Stimulated activated CD4-positive, alpha-beta T cell treated with anti-CD3 and anti-CD28 coated beads, Interleukin-4, amount 100 ng/mL, for 48 hours (primary cell): ENCODE measurements around the gene SSC5D.
A peak's percentile ranks its signal among the peaks of the same experiment; 100 is the strongest.

ENCODE experiments used
- DNase-seq, 2 donors: peaks; one replicate each; pipeline ENCODE4 v3.0.0-alpha.2; 2020; ENCODE audit warnings: low read depth in 2 of 2

SSC5D gene

GRCh38 chr19:55473225-55474012 is 14.8 kb upstream of the SSC5D start:
- DNase-seq: no peak

- DNase-seq: no peak
Observed at GRCh38 chr19:55474269-55475265, 13.7 kb upstream of the SSC5D start.

- peak; percentile 98 to 99 for DNase-seq
Observed at GRCh38 chr19:55476100-55476775, 12.0 kb upstream of the SSC5D start, which contains the start of gene ZNF628. ZNF628 (plus strand) TSS chr19:55476617; CDS start chr19:55479911, 3,294 bp downstream.

GRCh38 chr19:55477905-55478304 is 10.3 kb upstream of the SSC5D start:
- DNase-seq: no peak

- DNase-seq: no peak
Observed at GRCh38 chr19:55478364-55478763, 9.9 kb upstream of the SSC5D start.

DNA sequence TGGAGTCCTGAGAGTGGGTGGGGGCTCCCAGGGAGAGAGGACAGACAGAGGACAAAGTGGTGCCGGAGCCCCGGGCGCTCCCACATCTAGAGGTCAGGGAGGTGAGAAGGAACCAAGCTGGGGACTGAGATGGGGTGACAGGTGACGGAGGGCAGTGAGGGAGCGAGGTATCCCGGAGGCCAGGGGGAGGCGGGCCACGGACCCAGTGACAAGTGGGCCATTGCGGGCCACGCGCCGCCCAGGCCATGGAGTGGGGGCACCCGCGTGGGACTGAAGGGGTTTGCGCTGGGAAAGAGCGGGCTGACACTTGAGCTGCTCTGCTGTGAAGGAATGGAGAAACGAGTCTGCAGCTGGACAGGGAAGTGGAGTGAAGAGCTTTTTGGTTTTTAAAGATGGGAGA is 9.2 kb upstream of the SSC5D start:
- DNase-seq: no peak

- DNase-seq: no peak
Observed at GRCh38 chr19:55479451-55480230, 8.6 kb upstream of the SSC5D start.

DNA sequence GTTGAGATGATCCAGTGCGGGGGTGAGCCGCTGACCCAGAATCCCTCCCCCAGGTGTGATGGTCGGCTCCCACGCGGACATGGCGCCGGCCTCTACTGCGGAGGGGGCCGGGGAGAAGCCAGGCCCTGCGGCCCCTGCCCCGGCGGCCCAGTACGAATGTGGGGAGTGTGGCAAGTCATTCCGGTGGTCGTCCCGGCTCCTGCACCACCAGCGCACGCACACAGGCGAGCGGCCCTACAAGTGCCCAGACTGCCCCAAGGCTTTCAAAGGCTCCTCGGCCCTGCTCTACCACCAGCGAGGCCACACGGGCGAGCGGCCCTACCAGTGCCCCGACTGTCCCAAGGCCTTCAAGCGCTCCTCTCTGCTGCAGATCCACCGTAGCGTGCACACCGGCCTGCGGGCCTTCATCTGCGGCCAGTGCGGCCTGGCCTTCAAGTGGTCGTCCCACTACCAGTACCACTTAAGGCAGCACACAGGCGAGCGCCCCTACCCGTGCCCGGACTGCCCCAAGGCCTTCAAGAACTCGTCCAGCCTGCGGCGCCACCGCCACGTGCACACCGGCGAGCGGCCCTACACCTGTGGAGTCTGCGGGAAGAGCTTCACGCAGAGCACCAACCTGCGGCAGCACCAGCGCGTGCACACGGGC is 7.0 kb upstream of the SSC5D start:
- DNase-seq: no peak

- DNase-seq: no peak
Observed at GRCh38 chr19:55481794-55482155, 6.5 kb upstream of the SSC5D start.

DNA sequence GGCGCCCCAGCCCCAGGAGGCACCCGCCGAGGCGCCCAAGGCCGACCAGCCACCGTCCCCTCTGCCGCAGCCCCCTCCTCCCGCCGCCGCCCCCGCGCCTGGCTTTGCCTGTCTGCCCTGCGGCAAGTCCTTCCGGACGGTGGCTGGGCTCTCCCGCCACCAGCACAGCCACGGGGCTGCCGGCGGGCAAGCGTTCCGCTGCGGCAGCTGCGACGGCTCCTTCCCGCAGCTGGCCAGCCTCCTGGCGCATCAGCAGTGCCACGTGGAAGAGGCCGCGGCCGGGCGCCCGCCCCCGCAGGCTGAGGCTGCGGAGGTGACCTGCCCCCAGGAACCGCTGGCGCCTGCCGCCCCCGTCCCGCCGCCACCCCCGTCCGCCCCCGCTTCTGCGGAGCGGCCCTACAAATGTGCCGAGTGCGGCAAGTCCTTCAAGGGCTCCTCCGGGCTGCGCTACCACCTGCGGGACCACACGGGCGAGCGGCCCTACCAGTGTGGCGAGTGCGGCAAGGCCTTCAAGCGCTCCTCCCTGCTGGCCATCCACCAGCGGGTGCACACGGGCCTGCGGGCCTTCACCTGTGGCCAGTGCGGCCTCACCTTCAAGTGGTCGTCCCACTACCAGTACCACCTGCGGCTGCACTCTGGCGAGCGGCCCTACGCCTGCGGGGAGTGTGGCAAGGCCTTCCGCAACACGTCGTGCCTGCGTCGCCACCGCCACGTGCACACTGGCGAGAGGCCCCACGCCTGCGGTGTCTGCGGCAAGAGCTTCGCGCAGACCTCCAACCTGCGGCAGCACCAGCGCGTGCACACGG is 5.9 kb upstream of the SSC5D start:
- DNase-seq: no peak

DNA sequence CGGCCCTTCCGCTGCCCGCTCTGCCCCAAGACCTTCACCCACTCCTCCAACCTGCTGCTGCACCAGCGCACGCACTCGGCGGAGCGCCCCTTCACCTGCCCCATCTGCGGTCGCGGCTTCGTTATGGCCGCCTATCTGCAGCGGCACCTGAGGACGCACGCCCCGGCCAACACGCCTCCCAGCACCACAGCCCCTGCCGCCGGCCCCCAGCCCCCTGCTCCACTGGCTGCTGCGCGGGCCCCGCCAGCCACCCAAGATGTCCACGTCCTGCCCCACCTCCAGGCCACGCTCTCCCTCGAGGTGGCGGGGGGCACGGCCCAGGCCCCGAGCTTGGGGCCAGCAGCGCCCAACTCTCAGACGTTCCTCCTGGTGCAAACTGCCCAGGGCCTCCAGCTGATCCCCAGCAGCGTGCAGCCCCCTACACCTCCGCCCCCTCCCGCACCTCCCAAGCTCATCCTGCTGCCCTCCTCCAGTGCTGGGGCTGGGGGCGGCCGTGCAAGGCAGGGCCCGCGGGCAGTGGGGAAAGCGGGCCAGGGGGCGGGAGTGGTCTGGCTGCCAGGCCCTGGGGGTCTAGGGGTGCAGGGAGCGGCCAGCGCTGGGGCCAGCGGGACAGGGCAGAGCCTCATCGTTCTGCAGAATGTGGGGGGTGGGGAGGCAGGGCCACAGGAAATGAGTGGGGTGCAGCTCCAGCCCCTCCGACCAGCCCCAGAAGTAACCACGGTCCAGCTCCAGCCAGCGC is 5.1 kb upstream of the SSC5D start:
- no peak for DNase-seq

GRCh38 chr19:55483706-55484592 is 4.3 kb upstream of the SSC5D start:
- DNase-seq: no peak

- peak; percentile 47 to 49 for DNase-seq
Observed at GRCh38 chr19:55484593-55485438, 3.4 kb upstream of the SSC5D start, which contains the start of gene NAT14. NAT14 (plus strand) TSS chr19:55485188; CDS start chr19:55485709, 521 bp downstream.

- DNase-seq: no peak
Observed at GRCh38 chr19:55485439-55486011, 2.7 kb upstream of the SSC5D start.

DNA sequence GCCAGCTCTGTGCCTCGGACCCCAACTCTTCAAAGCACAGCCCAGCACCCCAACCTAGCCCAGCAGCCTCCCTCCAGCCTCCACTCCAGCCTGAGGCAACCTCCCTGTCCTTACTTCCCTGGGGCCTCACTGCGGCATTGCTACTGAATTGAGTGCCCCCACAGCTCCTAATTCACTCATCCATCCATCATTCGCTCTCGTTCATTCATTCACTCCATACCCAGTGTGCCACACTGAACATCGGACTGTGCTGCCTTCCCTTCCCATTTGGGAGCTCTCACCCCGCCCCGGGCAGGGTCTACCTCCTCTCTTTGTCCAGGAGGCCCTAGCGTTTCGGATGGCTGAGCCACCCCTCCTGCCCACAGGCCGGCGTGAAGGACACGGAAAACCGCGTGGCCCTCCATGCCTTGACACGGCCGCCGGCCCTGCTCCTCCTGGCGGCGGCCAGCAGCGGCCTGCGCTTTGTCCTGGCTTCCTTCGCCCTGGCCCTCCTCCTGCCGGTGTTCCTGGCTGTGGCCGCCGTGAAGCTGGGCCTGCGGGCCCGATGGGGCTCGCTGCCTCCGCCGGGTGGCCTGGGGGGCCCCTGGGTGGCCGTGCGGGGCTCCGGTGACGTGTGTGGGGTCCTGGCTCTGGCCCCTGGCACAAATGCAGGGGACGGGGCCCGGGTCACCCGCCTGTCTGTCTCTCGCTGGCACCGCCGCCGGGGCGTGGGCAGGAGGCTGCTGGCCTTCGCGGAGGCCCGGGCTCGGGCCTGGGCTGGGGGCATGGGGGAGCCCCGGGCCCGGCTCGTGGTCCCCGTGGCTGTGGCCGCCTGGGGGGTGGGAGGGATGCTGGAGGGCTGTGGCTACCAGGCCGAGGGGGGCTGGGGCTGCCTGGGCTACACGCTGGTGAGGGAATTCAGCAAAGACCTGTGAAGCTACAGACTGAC is 1.9 kb upstream of the SSC5D start:
- no peak for DNase-seq
